Measurements from ENCODE around the gene NMNAT2. TPM values are rescaled to one million over a fixed set of nuclear protein-coding genes. Genes with fewer than 3 reads are reported as not detected.

The NMNAT2 gene
- total RNA-seq, 2 donors from 2014 or later: 1.0 to 1.3 TPM

DNA sequence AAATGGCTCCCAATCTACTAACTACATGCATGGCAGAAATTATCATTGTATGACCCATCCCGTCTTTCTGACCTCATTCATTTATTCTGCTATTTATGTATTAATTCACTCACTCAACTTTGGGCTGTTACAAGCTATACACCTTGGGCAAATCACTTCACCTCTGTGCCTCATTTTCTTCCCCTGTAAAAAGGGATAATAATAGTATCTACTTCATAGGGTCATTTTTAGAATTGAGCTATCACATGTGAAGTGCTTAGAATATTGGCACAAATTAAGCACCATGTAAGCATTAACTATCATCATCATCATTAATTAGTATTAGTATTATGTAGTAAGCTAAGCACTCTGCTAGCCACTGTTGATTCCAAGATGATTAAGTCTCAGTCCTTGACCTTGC is 52.1 kb downstream of the NMNAT2 start:
- Histone ChIP-seq H3K27ac (no peak overlapping the region), H3K36me3 (replicated peaks in 1 of 2; ENCODE audit: insufficient read depth in 1 of 2, low read depth in 2 of 2) (no peaks in the 10 kb centered on the region), H3K4me1 (no peaks in the 10 kb centered on the region), H3K27me3 (no peaks in the 10 kb centered on the region), H3K9me3 (no peaks in the 10 kb centered on the region), H3K4me3 (no peak overlapping the region)
- TF ChIP-seq, protein P1, sequence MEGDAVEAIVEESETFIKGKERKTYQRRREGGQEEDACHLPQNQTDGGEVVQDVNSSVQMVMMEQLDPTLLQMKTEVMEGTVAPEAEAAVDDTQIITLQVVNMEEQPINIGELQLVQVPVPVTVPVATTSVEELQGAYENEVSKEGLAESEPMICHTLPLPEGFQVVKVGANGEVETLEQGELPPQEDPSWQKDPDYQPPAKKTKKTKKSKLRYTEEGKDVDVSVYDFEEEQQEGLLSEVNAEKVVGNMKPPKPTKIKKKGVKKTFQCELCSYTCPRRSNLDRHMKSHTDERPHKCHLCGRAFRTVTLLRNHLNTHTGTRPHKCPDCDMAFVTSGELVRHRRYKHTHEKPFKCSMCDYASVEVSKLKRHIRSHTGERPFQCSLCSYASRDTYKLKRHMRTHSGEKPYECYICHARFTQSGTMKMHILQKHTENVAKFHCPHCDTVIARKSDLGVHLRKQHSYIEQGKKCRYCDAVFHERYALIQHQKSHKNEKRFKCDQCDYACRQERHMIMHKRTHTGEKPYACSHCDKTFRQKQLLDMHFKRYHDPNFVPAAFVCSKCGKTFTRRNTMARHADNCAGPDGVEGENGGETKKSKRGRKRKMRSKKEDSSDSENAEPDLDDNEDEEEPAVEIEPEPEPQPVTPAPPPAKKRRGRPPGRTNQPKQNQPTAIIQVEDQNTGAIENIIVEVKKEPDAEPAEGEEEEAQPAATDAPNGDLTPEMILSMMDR (IDR thresholded peaks at IDR 0.05): no peak
- TF ChIP-seq POLR2A (IDR thresholded peaks at IDR 0.05): no peak
- intact Hi-C loops (cut with DNase I): no loop called here
- no peak for ATAC-seq
- no peak for DNase-seq
- 63 to 79% methylated on average over 1 of the region's 1 CpG for WGBS, 2 donors

DNA sequence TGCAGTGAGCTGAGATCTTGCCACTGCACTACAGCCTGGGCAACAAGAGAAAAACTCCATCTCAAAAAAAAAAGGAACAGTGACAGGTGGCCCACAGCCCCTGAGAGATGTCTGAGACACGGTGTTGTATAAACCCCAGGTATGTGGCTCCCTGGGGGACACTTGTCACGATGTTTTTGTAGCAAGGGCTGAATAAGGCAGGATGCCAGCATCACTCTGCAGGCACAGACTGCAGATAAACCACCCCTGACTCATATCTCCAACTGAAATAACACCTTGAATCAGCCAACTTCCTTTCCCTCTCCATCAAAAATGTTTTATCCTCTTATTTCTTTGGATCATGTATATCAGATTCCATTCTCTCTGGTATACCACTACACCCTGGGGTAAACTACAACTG is 52.5 kb downstream of the NMNAT2 start:
- H3K36me3 ChIP-seq (replicated peaks in 1 of 2; ENCODE audit: insufficient read depth in 1 of 2, low read depth in 2 of 2): no peaks in the 10 kb centered on the region
- ATAC-seq (no peak), DNase-seq (no peak)
- no peaks in the 10 kb centered on the region for H3K4me1 ChIP-seq
- WGBS, 2 donors: 10 to 32% methylated on average over 2 of the region's 2 CpGs
- TF ChIP-seq POLR2A (IDR thresholded peaks at IDR 0.05): no peak
- TF ChIP-seq, protein P1 (IDR thresholded peaks at IDR 0.05): no peak
- intact Hi-C loops (cut with DNase I): no loop called here
- no peaks in the 10 kb centered on the region for H3K9me3 ChIP-seq
- no peak overlapping the region for H3K27ac ChIP-seq
- H3K4me3 ChIP-seq: no peak overlapping the region
- H3K27me3 ChIP-seq: no peaks in the 10 kb centered on the region

DNA sequence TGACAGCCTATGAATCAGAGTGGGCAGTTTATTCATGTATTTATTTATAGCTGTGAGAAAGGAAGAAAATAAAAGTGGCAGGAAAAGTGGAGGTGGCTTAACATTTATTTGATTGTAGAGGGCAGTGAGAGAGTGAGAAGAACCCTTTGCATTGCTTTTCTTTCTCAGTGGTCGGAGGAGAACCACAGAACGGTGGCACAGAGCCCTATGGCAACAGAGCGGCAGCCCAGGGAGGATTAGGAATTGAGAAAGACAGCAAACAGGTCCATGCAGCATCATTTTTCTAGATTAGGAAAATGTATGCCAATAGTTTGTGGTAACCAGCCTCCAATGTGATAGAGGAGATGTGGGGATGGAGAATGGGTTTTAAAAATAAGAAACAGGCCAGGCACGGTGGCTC is 53.1 kb downstream of the NMNAT2 start:
- Histone ChIP-seq H3K27ac (no peak overlapping the region), H3K4me1 (no peaks in the 10 kb centered on the region), H3K9me3 (no peaks in the 10 kb centered on the region), H3K4me3 (no peak overlapping the region), H3K36me3 (replicated peaks in 1 of 2; ENCODE audit: insufficient read depth in 1 of 2, low read depth in 2 of 2) (no peaks in the 10 kb centered on the region), H3K27me3 (no peaks in the 10 kb centered on the region)
- intact Hi-C loops (cut with DNase I): no loop called here
- DNase-seq (no peak), ATAC-seq (no peak)
- 73 to 79% methylated on average over 4 of the region's 4 CpGs for WGBS, 2 donors
- TF ChIP-seq POLR2A (IDR thresholded peaks at IDR 0.05): no peak

DNA sequence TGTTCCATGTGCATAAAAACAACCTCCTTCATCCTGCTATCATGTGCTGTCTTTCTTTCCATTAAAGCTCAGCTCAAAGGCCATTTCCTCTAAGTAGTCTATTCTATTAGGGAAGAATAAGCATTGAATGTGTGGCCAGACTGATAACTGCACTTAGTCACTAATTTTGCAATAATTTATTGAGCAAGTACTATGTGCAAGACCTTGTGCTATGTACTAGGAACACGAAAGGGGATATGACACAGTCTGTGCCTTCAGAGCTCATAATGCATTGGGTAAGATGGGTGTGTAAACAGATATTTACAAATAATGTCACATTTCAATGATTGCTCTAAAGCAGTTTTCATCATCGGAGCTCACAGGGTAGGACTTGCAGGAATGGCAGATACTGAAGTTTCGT is 54.2 kb downstream of the NMNAT2 start:
- no peaks in the 10 kb centered on the region for H3K27me3 ChIP-seq
- no peaks in the 10 kb centered on the region for H3K36me3 ChIP-seq (replicated peaks in 1 of 2; ENCODE audit: insufficient read depth in 1 of 2, low read depth in 2 of 2)
- WGBS, 2 donors: 75 to 76% methylated on average over 3 of the region's 3 CpGs
- DNase-seq (no peak), ATAC-seq (no peak)
- H3K4me3 ChIP-seq: no peak overlapping the region
- intact Hi-C loops (cut with DNase I): no loop called here
- no peaks in the 10 kb centered on the region for H3K4me1 ChIP-seq
- no peak overlapping the region for H3K27ac ChIP-seq
- TF ChIP-seq, protein P1 (IDR thresholded peaks at IDR 0.05): no peak
- TF ChIP-seq POLR2A (IDR thresholded peaks at IDR 0.05): no peak
- H3K9me3 ChIP-seq: no peaks in the 10 kb centered on the region

DNA sequence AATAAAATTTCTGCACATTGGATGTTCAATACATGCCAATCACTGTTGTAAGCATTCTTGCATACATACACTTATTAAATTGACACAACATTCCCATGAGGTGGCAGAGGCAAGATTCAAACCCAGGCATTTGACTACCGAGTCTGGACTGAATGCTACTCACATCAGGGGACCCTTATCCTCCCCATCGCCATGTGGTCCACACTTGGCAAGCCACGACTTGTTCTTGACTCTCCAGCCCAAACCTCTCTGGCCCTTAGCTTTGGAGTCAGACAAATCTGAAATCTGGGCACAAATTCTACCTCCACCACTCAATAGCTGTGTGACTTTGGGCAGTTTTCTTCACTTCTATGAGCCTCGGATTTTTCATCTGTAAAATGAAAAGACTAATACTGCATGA is 57.1 kb downstream of the NMNAT2 start:
- Histone ChIP-seq H3K36me3 (replicated peaks in 1 of 2; ENCODE audit: insufficient read depth in 1 of 2, low read depth in 2 of 2) (no peaks in the 10 kb centered on the region), H3K27ac (no peak overlapping the region), H3K9me3 (no peaks in the 10 kb centered on the region), H3K4me3 (no peak overlapping the region), H3K27me3 (no peaks in the 10 kb centered on the region), H3K4me1 (no peaks in the 10 kb centered on the region)
- WGBS, 2 donors: 47 to 63% methylated on average over 4 of the region's 4 CpGs
- no peak for DNase-seq
- no peak for ATAC-seq
- TF ChIP-seq, protein P1 (IDR thresholded peaks at IDR 0.05): no peak
- no peak for TF ChIP-seq POLR2A (IDR thresholded peaks at IDR 0.05)
- intact Hi-C loops (cut with DNase I): no loop called here

Measured in body of pancreas (tissue), 4 donors.